PFSK-1 (cell line): Measurements from ENCODE around the gene FGFR2.

Experiments used
- FOXP2 ChIP-seq: optimal IDR thresholded peaks from 2 replicates; pipeline ENCODE3; 2011; ENCODE audit warnings: borderline replicate concordance, control low read depth, inconsistent platforms; ENCODE audit not compliant: insufficient read depth; ENCODE audit errors: extremely low read length, extremely low read depth
- POLR2AphosphoS5 ChIP-seq: IDR thresholded peaks from 2 replicates; pipeline ENCODE4 v1.6.1; 2012; ENCODE audit warnings: low read depth, mild to moderate bottlenecking, control low read depth, low read length, moderate library complexity
- SIN3A ChIP-seq: IDR thresholded peaks from 2 replicates; pipeline ENCODE4 v1.6.1; 2012; ENCODE audit warnings: mild to moderate bottlenecking, low read length, moderate library complexity, borderline replicate concordance; ENCODE audit not compliant: insufficient read depth
- TAF1 ChIP-seq: IDR thresholded peaks from 2 replicates; pipeline ENCODE4 v1.6.1; 2012; ENCODE audit warnings: low read length, control low read depth, borderline replicate concordance; ENCODE audit not compliant: insufficient read depth
- TF ChIP-seq, protein P1 (sequence below), 2 experiments: IDR thresholded peaks; 2 replicates each; pipeline versions ENCODE4 v1.6.1 to v1.8.0; 2011 to 2012; ENCODE audit warnings: low read depth in 2 of 2, low read length in 2 of 2, control low read depth in 1 of 2, inconsistent platforms in 1 of 2, mild to moderate bottlenecking in 1 of 2, moderate library complexity in 1 of 2; ENCODE audit not compliant: insufficient read depth in 1 of 2

Gene FGFR2

DNA sequence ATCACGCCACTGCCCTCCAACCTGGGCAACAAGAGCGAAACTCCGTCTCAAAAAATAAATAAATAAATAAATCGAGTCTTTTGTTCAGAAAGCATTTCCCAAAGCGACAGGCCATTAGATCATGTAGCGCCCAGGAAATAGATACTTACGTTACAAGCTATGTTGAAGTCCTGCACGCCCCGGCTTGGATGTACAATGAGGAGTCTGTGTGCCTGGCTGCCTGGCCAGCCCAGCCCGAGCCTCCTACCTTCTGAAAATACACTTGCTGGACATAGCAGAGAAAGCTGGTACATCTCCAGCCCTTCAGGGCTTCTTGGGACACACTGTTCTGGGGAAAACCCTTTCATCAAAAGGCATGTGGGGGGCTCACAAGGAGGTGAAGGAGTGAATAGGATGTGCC lies 22.1 kb downstream of the FGFR2 start:
- no peak for TF ChIP-seq SIN3A
- TF ChIP-seq FOXP2, result no peak
- no peak for TF ChIP-seq TAF1
- TF ChIP-seq, protein P1, sequence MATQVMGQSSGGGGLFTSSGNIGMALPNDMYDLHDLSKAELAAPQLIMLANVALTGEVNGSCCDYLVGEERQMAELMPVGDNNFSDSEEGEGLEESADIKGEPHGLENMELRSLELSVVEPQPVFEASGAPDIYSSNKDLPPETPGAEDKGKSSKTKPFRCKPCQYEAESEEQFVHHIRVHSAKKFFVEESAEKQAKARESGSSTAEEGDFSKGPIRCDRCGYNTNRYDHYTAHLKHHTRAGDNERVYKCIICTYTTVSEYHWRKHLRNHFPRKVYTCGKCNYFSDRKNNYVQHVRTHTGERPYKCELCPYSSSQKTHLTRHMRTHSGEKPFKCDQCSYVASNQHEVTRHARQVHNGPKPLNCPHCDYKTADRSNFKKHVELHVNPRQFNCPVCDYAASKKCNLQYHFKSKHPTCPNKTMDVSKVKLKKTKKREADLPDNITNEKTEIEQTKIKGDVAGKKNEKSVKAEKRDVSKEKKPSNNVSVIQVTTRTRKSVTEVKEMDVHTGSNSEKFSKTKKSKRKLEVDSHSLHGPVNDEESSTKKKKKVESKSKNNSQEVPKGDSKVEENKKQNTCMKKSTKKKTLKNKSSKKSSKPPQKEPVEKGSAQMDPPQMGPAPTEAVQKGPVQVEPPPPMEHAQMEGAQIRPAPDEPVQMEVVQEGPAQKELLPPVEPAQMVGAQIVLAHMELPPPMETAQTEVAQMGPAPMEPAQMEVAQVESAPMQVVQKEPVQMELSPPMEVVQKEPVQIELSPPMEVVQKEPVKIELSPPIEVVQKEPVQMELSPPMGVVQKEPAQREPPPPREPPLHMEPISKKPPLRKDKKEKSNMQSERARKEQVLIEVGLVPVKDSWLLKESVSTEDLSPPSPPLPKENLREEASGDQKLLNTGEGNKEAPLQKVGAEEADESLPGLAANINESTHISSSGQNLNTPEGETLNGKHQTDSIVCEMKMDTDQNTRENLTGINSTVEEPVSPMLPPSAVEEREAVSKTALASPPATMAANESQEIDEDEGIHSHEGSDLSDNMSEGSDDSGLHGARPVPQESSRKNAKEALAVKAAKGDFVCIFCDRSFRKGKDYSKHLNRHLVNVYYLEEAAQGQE (IDR thresholded peaks at IDR 0.05; ENCODE audit: insufficient read depth in 1 of 2, low read depth in 2 of 2, low read length in 2 of 2), result no peak
- TF ChIP-seq POLR2AphosphoS5, result no peak

DNA sequence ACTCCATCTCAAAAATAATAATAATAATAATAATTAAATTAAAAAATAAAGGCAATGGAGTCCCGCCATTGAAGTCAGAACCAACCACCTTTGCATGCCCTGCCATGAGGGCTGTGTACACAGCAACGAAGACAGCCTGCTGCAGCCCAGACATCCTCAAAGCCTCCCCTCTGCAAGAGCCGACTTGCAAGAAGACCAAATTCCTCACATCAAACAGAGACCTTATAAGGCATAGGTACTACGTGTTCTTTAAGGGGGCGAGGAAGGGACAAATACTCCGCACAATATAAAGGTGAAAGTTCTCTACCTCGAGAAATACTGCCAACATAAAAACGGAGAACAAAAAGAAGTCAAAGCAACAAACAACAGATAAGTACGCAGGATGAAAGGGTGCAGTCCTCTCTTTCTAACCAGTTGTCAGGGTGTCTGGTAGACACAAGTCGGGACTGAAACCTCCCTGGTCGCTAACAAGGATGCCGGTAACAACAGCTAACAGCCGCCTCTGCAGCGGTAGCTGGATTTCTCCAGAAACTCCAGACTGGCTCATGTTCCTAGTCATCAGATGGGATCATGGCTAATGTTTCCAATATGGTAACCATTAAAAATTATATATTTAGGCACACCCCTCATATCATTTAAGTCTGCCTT lies 23.6 kb downstream of the FGFR2 start:
- TF ChIP-seq, protein P1 (IDR thresholded peaks at IDR 0.05; ENCODE audit: insufficient read depth in 1 of 2, low read depth in 2 of 2, low read length in 2 of 2), result no peak
- no peak for TF ChIP-seq TAF1
- no peak for TF ChIP-seq SIN3A
- TF ChIP-seq FOXP2, result no peak
- no peak for TF ChIP-seq POLR2AphosphoS5

DNA sequence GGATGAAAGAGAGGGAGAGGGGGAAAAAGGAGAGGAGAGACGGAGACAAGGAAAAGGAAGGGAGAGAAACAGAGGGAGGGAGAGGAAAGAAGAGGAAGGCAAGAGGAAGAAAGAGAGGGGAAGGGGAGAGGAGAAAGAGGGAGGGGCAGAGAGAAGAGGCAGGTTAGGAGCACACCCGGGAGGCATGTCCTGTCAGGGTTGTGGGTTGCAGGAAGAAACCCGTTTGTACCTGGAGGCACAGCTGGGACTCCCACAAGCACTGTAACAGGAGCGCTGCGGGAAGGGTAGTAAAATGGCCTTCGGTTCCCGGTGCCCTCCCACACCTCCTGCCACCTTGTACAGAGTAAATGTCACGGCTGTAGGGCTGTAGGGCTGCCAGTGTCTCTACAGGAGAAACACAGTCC lies 24.7 kb downstream of the FGFR2 start:
- TF ChIP-seq SIN3A (no peak), FOXP2 (no peak), TAF1 (no peak), POLR2AphosphoS5 (no peak)
- TF ChIP-seq, protein P1 (IDR thresholded peaks at IDR 0.05; ENCODE audit: insufficient read depth in 1 of 2, low read depth in 2 of 2, low read length in 2 of 2), result no peak

DNA sequence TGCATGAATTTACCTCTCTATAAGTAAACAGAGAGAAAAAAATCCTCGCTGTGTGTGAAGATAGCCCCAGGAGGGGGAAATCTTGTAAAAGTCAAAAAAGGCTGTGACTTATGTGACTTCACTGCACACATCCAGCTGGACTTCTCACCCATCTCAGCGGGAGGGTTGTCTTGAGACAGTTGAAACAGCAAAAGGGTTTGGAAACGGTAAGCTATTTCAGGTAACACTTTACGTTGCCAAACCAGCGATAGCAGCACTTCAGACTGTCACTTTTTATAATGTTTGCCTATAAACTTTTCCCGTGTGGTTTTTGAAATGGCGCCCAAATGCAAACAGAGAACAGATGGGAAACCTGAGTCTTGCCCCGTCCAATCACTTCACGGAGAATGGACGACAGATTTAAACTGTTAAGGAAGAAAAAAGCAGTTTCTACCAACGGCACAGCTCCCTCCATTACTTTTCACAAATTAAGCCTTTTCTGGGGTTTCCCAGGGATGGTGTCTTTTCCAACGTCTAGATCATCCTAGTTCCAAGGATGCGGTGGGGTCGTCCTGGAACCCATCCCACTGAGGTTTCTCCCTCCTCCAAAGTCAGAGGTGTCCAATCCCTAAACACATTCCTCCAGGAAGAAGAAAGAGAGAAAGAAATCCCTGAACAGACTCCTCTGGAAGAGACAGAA lies 25.2 kb downstream of the FGFR2 start:
- no peak for TF ChIP-seq SIN3A

DNA sequence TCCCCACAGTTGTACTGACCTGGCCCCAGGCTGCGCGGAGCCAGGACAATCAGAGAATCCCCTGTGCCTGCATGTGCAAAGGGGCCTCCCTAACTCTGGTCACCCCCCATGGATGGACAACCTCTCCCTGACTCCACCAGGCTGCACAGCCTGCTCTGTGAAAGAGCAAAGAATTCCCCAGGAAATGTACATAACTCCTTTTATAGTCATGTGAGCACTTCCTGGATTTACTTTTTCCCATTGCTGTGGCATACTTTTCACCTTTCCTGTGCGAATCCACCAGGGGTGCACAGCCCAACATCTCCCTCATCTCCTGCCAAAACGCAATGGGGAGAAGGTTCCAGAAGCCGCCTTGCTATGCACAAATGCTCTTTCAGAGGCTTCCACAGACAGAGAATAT lies 27.9 kb downstream of the FGFR2 start:
- TF ChIP-seq POLR2AphosphoS5, result no peak
- TF ChIP-seq, protein P1 (IDR thresholded peaks at IDR 0.05; ENCODE audit: insufficient read depth in 1 of 2, low read depth in 2 of 2, low read length in 2 of 2), result no peak
- TF ChIP-seq TAF1, result no peak
- TF ChIP-seq FOXP2, result no peak
- TF ChIP-seq SIN3A, result no peak
